Erythroblast (primary cell): ENCODE results near the gene BCL2L12.

ENCODE experiments used
- GATA1 ChIP-seq: IDR thresholded peaks from 2 replicates; pipeline ENCODE4 v1.6.1; 2011; ENCODE audit warnings: low read depth, mild to moderate bottlenecking, control low read depth, low read length, moderate library complexity
- POLR2A ChIP-seq: IDR thresholded peaks from 2 replicates; pipeline ENCODE4 v1.6.1; 2011; ENCODE audit warnings: mild to moderate bottlenecking, low read length

DNA sequence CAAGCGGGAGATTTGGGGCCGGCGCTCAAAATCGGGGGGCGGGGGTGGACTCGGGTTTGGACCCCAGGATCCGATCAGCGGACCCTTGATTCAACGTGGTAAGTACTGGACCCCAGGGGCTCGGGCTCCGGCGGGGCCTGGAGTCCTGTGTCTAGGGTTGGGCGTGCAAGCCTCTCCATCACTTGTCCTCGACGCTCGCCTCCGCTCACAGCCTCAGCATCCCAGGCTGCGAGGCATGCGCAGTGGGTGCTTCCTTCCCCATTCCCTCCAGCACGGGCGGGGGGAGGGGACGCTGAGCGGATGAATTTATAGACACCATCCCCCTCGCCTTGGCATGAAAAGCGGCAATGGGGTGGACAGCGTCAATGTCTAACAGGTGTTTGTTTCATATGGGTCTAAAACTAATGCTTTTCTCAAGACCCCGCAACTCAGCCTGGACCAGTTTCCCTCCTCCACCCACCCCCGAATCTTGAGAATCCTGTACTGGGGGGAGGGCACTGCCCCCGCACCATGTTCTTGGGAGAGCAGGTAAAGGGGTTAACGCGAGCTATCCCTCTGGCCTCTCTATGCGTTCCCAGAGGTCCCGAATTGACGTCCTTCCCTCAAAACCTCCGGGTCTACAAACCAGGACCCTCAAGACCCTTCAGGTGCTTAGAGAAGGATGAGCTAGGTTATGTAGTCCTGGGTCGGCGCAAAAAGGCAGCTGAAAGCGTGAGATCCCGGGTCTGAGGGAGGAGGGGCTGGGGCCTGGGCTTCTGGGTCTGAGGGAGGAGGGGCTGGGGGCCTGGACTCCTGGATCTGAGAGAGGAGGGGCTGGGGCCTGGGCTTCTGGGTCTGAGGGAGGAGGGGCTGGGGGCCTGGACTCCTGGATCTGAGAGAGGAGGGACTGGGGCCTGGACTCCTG lies 25.8 kb downstream of the BCL2L12 start:
- TF ChIP-seq POLR2A (no peak), GATA1 (no peak)
